ENCODE results near the gene MTMR6. TPM values are rescaled to one million over a fixed set of nuclear protein-coding genes. Genes with fewer than 3 reads are reported as not detected.

MTMR6 gene
- polyA plus RNA-seq, 1 of the 3 experiments (the other 2 are of a cell fraction): 4.8 TPM

- Histone ChIP-seq H3K36me3 (replicated peaks in 1 of 2; ENCODE audit: control insufficient read depth in 1 of 2, insufficient read depth in 2 of 2, low read length in 1 of 2) (peaks cover 0 to under 1% of the 10 kb centered on the region in 2 experiments), H3K79me2 (ENCODE audit: insufficient read depth) (no peaks in the 10 kb centered on the region), H4K20me1 (ENCODE audit: insufficient read depth) (no peaks in the 10 kb centered on the region), H3K27me3 (ENCODE audit: insufficient read depth) (no peaks in the 10 kb centered on the region), H3K27ac (ENCODE audit: low read depth in 2 of 2, low read length in 1 of 2) (no peak overlapping the region), H3K9me3 (no peaks in the 10 kb centered on the region), H3K4me1 (ENCODE audit: control insufficient read depth in 1 of 2, insufficient read depth in 2 of 2, low read depth in 1 of 2, low read length in 1 of 2) (no peaks in the 10 kb centered on the region; a peak in 1 of 4 replicates), H3F3A (replicated peaks; ENCODE audit: insufficient read depth) (no peaks in the 10 kb centered on the region), H3K4me3 (ENCODE audit: low read depth in 2 of 2, low read length in 1 of 2) (no peak overlapping the region), H2AFZ (ENCODE audit: low read depth) (no peak overlapping the region), H3K9ac (no peak overlapping the region), H3K4me2 (no peak overlapping the region), H3K9me2 (no peaks in the 10 kb centered on the region)
- ChIA-PET POLR2A (no interaction called here), CTCF (interaction anchor here (1.0 kb wide), 1 partner anchor 18 kb away, joined by 4 read pairs; no protein-coding TSS in a partner anchor)
- WGBS (ENCODE audit: low lambda C conversion rate): 0% methylated on average over 1 of the region's 1 CpG
- no peak for TF ChIP-seq ZBTB33 (IDR thresholded peaks at IDR 0.05; ENCODE audit: borderline replicate concordance, low read depth)
- TF ChIP-seq CHD2 (IDR thresholded peaks at IDR 0.05; ENCODE audit: low read length, partially characterized antibody): no peak
- TF ChIP-seq PBX3 (IDR thresholded peaks at IDR 0.05): no peak
- TF ChIP-seq GABPA (IDR thresholded peaks at IDR 0.05; ENCODE audit: low read depth): no peak
- no peak for TF ChIP-seq SMC3 (IDR thresholded peaks at IDR 0.05; ENCODE audit: low read depth, low read length)
- TF ChIP-seq USF1 (IDR thresholded peaks at IDR 0.05; ENCODE audit: borderline replicate concordance, low read depth): no peak
- DNase-seq: no peak
Observed at GRCh38 chr13:25241007-25241406, 46.3 kb downstream of the MTMR6 start.

GRCh38 chr13:25237083-25237482 lies 50.2 kb downstream of the MTMR6 start:
- Histone ChIP-seq H3K79me2 (ENCODE audit: insufficient read depth) (no peaks in the 10 kb centered on the region), H3K36me3 (replicated peaks in 1 of 2; ENCODE audit: control insufficient read depth in 1 of 2, insufficient read depth in 2 of 2, low read length in 1 of 2) (no peaks in the 10 kb centered on the region), H3K27me3 (ENCODE audit: insufficient read depth) (no peaks in the 10 kb centered on the region), H3K27ac (ENCODE audit: low read depth in 2 of 2, low read length in 1 of 2) (no peak overlapping the region), H3F3A (replicated peaks; ENCODE audit: insufficient read depth) (no peaks in the 10 kb centered on the region), H3K9me2 (no peaks in the 10 kb centered on the region), H3K4me1 (ENCODE audit: control insufficient read depth in 1 of 2, insufficient read depth in 2 of 2, low read depth in 1 of 2, low read length in 1 of 2) (no peaks in the 10 kb centered on the region; a peak in 1 of 4 replicates), H2AFZ (ENCODE audit: low read depth) (no peak overlapping the region), H3K4me2 (no peak overlapping the region), H3K9me3 (no peaks in the 10 kb centered on the region), H3K9ac (no peak overlapping the region), H3K4me3 (ENCODE audit: low read depth in 2 of 2, low read length in 1 of 2) (no peak overlapping the region), H4K20me1 (ENCODE audit: insufficient read depth) (no peaks in the 10 kb centered on the region)
- CTCF ChIA-PET: interaction anchor here (2.2 kb wide), 1 partner anchor 139 kb away, joined by 6 read pairs; no protein-coding TSS in a partner anchor
- POLR2A ChIA-PET: no interaction called here
- 70% methylated on average over 2 of the region's 2 CpGs for WGBS (ENCODE audit: low lambda C conversion rate)
- DNase-seq: no peak
- TF ChIP-seq RFX5 (IDR thresholded peaks at IDR 0.05; ENCODE audit: low read length): no peak
- no peak for TF ChIP-seq RAD21 (IDR thresholded peaks at IDR 0.05; ENCODE audit: low read length)
- TF ChIP-seq REST (IDR thresholded peaks at IDR 0.05; ENCODE audit: low read depth, low read length): no peak
- no peak for TF ChIP-seq TCF12 (IDR thresholded peaks at IDR 0.05)
- no peak for TF ChIP-seq EP300 (IDR thresholded peaks at IDR 0.05; ENCODE audit: borderline replicate concordance in 1 of 2, low read depth in 1 of 2, low read length in 1 of 2)
- TF ChIP-seq PBX3 (IDR thresholded peaks at IDR 0.05): no peak
- no peak for TF ChIP-seq FOXJ3 (CRISPR knock-in tag; IDR thresholded peaks at IDR 0.05)
- TF ChIP-seq SMC3 (IDR thresholded peaks at IDR 0.05; ENCODE audit: low read depth, low read length): no peak
- TF ChIP-seq CHD2 (IDR thresholded peaks at IDR 0.05; ENCODE audit: low read length, partially characterized antibody): no peak
- no peak for TF ChIP-seq NRF1 (IDR thresholded peaks at IDR 0.05; ENCODE audit: low read depth, low read length)
- no peak for TF ChIP-seq MXI1 (IDR thresholded peaks at IDR 0.05; ENCODE audit: low read depth, low read length)
- no peak for TF ChIP-seq RXRA (IDR thresholded peaks at IDR 0.05; ENCODE audit: borderline replicate concordance, low read depth)
- no peak for TF ChIP-seq SIN3A (IDR thresholded peaks at IDR 0.05; ENCODE audit: borderline replicate concordance, low read depth, low read length)
- TF ChIP-seq EZH2phosphoT487 (IDR thresholded peaks at IDR 0.05; ENCODE audit: borderline replicate concordance, low read depth): no peak
- no peak for TF ChIP-seq USF1 (IDR thresholded peaks at IDR 0.05; ENCODE audit: borderline replicate concordance, low read depth)

Data from SK-N-SH (cell line).